Epithelial cell of proximal tubule (primary cell): Measurements from ENCODE around the gene NET1. TPM values are rescaled to one million over a fixed set of nuclear protein-coding genes. Genes with fewer than 3 reads are reported as not detected.
"Not testable (repeated sequence)": the region's sequence is repeated elsewhere in the genome, so short reads cannot be mapped to it uniquely, and the experiment has no call there.

ENCODE experiments used
- DNase-seq: peaks from one replicate; pipeline ENCODE4 v3.0.0-alpha.2; 2011; ENCODE audit warnings: low read depth
- H3K4me3 ChIP-seq: 2 replicates; pipeline ENCODE4 v1.5.1; 2011; ENCODE audit warnings: low read depth, mild to moderate bottlenecking, low read length
- CTCF ChIP-seq: conservative IDR thresholded peaks from 2 replicates; pipeline ENCODE4 v1.5.1; 2012; ENCODE audit warnings: low read depth, mild to moderate bottlenecking, low read length
- total RNA-seq: library from RNA; depleted of rRNA; stranded (reverse); fragments of >200 nt; gene quantifications from 2 replicates; pipeline ENCODE4 v1.2.3, GENCODE V29; 2015

NET1 gene
- total RNA-seq, 1 donor from 2014 or later = 122 TPM

- no peak for TF ChIP-seq CTCF
- no peak for DNase-seq
- H3K4me3 ChIP-seq = no peak overlapping the region
Measured at GRCh38 chr10:5467634-5468255, 55.4 kb downstream of the NET1 start.

DNA sequence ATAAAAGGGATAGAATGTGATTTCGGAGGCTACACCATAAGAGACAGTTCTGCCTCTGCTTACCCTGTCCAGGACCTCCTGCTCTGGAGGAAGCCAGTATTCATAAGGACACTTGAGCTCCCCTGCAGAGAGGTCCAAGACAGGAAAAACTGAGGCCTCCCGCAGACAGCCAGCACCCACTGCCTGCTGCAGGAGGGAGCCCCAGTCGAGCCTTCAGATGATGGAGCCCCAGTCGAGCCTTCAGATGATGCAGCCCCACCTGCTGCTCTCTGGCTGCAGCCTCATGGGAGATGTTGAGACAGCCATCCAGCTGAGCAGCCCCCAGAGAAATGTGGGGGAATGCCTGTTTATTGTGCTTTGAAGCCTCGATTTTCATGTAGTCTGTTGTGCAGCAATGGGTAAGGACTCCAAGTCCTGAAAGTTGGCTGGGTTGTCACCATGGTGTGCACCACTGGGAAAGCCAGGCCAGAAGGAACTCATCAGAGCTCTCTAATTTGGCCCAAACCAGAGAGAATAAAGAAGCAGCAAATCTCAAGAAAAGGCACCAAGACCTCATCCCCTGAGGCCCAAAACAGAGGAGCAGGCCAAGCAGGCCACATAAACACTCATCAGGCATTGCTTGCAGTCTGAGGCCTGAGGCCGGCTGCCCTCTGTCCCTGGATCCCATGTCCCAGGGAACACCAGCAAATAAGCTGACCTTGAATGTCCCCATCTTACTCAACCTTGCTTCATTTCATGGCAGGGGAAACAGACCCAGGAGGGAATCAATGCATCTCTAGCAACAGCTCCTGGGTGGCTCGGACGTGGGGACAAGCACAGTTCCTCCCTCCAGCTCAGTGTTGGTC, 56.1 kb downstream of the NET1 start:
- H3K4me3 ChIP-seq = no peak overlapping the region
- no peak for TF ChIP-seq CTCF
- DNase-seq = no peak

DNA sequence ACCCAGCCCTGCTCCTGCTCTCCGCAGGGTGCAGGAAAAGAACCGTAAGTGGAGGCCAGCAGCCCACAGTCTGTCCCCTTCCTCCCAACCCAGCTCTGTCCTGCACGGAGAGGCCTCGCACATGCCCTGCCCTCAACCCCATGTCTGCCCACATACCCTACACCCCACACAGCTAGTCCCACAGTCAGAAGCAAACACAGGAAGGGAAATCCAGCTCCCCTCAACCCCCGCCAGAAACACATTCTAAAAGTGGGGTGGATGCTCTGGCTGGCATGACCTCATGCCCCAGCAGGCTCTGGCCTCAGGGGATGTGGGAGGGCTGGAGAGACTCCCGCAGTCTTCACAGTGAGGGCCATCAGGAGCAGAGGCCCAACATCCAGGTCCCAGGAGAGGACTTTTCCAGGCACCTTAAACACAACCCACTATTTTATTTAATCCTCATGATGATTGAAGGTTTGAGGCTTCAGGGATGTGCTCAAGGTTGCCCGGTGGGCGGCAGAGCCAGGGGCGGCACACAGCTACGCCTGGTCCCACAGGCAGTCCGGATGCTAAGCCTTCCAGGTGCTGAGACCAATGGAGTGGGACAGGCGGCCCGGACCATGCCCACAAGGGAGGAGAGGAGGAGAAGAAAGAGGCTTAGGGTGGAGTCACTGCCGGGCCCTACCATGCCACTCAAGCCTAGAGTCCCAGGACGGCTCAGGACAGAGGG, 57.1 kb downstream of the NET1 start:
- no peak for TF ChIP-seq CTCF
- H3K4me3 ChIP-seq = no peak overlapping the region
- no peak for DNase-seq

DNA sequence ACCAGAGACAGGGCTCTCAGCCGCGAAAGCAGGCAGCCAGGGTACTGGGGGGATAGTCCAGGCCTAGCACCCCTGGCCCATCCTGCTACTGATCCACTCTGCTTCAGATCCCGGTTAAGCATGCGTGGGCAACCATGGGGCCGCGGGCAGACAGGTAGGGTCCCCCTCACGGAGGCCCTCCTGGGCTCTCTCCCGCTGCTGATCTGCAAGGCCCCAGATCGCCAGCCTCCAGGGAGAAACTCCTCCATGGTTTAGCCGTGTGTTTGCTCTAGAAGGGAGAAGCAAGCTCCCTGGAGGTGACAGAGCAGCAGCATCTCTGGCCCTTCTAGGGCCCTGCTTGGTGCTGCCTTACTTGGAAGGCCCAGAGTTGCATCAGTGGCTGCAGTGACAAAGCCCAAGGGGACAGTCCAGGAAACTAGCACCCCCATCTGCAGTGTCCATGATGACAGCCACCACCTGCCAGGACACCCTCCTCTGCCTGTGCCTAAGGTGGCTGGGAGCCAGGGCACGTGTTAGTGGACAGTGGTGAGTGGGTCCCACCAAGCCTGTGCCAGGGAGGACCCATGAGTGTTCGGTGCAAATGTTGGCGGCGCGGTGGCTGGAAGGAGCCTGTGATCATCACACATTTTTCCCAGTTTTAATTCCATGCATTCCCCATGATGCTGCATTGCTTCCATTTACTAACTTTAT, 57.9 kb downstream of the NET1 start:
- no peak overlapping the region for H3K4me3 ChIP-seq
- DNase-seq = no peak
- TF ChIP-seq CTCF = no peak

GRCh38 chr10:5474642-5475041, 62.3 kb downstream of the NET1 start:
- not testable (repeated sequence) for H3K4me3 ChIP-seq, DNase-seq

- not testable (repeated sequence) for DNase-seq, H3K4me3 ChIP-seq
Measured at GRCh38 chr10:5475088-5475487, 62.7 kb downstream of the NET1 start.

DNA sequence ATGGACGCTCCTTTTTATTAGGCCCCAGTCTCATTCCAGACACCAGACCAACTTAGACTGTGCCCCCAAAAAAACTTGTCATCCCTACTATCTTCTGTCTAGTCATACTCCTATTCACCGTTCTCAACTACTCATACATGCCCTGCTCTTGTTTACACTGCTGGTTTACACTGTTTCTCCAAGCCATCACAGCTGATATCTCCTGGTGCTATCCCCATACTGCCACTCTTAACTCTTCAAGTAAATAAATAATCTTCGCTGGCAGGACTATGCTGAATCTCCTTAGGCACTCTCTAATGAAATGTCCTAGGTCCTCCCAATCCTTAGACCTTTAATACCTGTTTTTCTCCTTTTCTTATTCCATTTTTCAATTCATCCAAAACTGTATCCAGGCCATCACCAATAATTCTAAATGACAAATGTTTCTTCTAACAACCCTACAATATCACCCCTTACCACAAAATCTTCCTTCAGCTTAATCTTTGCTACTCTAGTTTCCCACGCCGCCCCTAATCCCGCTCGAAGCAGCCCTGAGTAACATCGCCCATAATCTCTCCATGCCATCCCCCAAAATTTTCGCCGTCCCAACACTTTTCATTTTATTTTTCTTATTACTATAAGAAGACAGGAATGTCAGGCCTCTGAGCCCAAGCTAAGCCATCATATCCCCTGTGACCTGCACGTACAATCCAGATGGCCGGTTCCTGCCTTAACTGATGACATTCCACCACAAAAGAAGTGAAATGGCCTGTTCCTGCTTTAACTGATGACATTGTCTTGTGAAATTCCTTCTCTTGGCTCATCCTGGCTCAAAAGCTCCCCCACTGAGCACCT, 63.8 kb downstream of the NET1 start:
- not testable (repeated sequence) for H3K4me3 ChIP-seq, DNase-seq
